ENCODE results near the gene QSOX2.

QSOX2 gene, protein sequence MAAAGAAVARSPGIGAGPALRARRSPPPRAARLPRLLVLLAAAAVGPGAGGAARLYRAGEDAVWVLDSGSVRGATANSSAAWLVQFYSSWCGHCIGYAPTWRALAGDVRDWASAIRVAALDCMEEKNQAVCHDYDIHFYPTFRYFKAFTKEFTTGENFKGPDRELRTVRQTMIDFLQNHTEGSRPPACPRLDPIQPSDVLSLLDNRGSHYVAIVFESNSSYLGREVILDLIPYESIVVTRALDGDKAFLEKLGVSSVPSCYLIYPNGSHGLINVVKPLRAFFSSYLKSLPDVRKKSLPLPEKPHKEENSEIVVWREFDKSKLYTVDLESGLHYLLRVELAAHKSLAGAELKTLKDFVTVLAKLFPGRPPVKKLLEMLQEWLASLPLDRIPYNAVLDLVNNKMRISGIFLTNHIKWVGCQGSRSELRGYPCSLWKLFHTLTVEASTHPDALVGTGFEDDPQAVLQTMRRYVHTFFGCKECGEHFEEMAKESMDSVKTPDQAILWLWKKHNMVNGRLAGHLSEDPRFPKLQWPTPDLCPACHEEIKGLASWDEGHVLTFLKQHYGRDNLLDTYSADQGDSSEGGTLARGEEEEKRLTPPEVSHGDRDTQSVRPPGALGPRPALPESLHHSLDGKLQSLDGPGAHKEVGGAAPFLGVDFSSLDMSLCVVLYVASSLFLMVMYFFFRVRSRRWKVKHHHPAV

DNA sequence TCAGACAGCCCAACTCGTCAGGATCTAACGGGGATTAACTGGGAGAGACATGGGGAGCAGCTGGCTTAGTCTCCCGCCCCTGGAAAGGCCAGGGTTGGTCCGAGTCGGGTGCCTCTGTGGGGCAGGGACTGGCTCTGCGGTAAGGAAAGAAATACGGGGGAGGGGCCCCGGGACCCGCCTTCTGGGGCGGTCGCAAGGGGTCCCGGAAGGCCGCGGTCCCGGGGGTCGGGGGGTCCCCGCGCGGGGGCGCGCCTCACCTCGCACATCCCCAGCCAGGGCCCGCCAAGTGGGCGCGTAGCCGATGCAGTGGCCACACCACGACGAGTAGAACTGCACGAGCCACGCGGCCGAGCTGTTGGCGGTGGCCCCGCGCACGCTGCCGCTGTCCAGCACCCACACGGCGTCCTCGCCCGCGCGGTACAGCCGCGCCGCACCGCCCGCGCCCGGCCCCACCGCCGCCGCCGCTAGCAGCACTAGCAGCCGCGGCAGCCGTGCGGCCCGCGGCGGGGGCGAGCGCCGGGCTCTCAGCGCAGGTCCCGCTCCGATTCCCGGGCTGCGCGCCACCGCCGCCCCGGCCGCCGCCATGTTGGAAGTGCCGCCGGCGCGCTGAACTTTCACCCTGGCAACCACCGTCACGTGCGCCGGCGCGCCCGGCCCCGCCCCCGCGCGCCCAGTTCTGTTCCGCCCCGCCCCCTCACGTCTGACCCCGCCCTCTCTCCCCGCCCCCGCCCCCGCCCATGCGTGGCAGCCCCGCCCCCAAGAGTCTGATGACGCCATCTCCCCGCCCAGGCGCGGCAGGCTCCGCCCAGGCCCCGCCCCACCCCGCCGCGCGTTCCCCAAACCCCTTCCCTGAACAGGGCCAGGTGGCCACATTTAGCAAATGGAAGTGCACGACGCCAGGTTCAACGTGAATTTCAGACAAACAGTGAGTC is at the start of gene QSOX2:
TSS of gene QSOX2 (minus strand) at position 594 of the 932 bp plus-strand sequence. CDS start at position 585, 9 bp downstream.
- peak; percentile 81 for DNase-seq

GRCh38 chr9:136295055-136295454 is 49.4 kb upstream of the QSOX2 start:
- no peak for DNase-seq

- no peak for DNase-seq
These were observed 48.8 kb upstream of the QSOX2 start for GRCh38 chr9:136294437-136294836.

- DNase-seq = no peak
These were observed 48.0 kb upstream of the QSOX2 start for GRCh38 chr9:136293476-136294077.

DNA sequence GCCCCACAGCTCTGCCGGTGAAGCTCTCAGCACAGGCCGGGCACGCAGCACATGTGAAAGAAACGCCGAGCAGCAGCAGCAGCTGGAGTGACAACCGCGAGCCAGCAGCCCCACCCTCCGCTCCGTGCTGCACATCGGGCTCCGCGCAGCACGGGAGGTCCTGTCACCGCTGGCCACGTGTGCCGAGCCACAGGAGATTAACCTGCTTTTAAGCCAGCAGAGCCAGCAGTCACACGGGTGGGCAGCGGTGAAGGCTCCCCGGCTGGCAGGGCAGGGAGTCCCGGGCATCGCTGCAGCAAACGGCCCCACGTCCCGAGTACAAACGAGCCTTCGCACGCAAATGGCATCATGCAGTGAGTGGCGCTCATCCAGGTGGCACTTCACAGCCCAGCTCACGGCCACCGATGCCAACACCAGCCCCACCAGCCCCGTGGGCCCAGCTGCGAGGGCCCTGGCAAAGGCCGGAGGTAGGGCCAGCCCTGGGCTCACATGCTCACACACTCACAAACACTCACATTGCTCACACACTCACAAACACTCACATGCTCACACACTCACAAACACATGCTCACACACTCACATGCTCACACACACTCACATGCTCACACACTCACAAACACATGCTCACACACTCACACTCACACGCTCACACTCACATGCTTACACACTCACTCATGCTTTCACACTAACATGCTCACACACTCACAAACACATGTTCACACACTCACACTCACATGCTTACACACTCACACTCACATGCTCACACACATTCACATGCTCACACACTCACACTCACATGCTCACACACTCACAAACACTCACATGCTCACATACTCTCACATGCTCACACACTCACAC is 47.2 kb upstream of the QSOX2 start:
- no peak for DNase-seq

- no peak for DNase-seq
These were observed 46.5 kb upstream of the QSOX2 start for GRCh38 chr9:136292026-136292538.

- DNase-seq = no peak
These were observed 45.9 kb upstream of the QSOX2 start for GRCh38 chr9:136291306-136292025.

GRCh38 chr9:136290508-136291000 is 44.9 kb upstream of the QSOX2 start:
- no peak for DNase-seq

DNA sequence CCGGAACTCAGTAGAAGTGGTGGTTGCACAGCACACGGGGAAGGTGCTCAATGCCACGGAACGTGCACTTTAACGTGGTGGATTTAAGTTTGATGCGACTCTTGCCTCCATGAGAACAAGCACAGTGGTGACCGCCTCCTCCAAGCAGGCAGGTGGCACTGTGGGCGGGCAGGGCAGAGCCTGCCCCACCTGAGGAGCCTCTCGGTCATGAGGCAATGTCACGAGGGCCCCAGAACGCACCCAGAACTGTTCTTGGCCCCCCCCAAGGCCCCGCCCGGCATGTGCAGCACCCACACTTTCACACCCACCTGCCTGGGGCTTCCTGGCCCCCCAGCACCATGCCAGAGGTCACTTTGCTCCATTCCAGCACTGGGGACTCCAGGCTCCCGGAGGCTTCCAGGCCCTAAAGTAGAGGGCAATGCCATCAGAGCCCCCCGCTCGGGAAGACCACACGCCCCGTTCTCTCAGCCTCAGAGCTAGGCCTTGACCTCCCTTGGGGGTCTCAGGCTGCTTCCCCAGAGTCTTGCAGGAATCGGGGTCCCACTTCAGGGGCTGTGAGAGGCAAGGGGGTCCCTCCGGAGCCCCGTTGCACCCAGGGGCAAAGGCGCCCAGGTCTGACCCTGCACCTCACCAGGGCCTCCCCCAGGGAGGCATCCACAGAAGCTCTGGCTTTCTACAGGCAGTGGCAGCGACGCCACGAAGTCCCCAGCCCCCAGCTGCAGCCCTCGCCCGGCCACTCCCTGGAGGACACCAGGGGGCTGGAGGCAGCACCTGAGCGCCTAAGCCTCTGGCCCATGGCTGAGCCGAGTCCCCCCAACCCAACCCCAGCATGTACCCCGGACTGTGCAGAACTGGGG is 44.3 kb upstream of the QSOX2 start:
- DNase-seq = no peak

- no peak for DNase-seq
These were observed 42.5 kb upstream of the QSOX2 start for GRCh38 chr9:136287960-136288753.

DNA sequence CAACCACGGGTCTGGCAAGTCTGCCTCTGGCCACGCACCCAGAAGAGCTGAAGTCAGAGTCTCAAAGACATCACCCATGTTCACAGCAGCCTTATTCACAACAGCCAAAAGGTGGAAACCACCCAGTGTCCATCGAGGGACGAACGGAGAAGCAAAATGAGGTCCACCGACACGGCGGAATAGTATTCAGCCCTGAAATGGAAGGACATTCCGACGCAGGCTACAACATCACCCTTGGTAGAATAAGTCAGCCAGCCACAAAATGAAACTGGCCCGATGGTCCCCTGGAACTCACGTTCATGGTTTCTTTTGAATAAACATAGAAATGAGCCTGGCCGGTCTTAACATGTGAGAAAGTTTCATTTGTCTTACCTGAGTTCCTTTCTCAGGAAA is 41.4 kb upstream of the QSOX2 start:
- no peak for DNase-seq

DNA sequence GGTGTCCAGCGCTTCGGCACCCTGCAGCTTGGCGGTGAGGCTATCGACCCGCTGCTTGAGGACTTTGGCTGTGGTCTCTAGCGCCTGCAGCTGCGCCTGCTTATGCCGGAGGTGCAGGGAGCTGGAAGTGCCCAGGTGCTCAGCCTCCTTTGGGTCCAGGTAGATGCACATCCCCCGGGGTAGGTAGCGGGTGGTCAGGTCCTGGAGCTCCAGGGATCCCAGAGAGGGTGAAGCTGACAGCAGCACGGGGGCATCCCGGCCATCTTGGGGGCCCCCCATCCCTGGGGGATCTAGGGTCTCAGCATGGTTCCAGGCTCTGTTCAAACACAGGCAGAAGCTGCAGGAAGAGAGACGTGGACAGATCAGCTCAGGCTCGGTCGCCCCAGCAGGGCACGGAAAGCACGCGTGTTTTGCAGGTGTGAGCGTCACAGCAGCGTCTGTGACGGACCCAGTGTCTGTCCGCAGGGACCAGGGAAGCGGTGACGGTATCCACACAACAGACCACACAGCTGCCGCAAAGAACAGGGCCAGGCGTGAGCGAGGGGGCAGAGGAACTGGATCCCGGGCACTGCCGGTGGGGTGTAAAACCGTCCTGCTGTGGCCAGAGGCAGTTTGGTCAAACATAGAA is 40.9 kb upstream of the QSOX2 start:
- DNase-seq = no peak

DNA sequence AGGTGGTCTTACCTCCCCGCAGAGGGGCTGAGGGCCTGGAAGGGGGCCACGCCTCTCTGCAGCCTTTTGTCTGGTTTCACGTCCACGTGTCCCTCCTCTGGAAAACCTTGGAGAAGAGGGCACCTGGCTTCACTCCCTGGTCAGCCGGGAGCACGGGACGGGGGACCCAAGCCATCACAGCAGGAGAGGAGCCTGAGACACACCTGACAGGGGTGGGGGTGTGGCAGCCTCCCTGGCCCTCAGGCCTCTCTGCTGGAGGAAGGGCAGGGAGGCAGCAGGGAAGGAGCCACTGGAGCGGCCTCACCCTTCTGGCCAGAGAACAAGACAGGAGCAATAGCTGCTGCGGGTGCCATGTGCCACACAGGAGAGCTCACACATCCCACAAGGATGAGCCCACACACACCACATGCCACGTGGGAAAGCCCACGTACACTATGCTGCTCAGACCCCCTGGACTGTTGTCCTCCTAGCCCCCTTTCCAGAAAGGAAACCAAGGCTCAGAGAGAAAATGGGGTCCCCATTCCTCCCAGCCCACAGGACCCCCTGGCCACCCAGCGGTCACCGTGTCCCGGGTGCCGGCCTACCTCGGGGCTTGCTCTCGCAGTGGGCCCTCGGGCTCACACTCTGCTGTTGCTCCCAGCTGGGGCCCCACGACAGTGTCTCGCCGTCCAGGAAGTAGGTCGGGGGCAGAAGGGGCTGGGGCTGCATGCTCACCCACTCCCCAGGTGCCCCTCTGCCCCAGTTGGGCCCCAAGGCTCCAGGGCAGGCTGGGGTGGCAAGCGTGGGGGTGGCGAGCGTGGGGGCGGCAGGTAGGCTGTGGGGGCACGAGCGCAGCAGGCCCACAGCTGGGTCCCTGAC is 40.1 kb upstream of the QSOX2 start:
- no peak for DNase-seq

DNA sequence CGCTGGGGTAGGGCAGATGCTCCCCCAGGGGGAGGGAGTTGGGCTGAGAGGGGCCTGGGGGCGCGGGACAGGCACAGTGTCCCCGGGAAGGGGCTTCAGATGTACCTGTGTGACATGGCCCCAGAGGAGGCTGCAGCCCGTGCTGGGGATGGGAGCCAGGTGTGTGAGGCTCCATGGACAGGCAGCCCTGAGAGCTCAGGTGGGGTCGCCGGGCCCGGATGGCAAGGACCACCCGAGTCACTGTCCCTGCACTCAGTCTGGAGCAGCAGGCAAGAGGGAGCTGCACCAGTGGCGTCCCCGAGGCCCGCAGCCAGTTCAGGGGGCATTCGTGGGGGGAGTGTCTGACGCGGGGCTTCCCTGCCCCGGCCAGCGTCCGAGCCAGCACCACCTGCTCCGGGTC is 39.3 kb upstream of the QSOX2 start:
- no peak for DNase-seq

- DNase-seq = no peak
These were observed 38.7 kb upstream of the QSOX2 start for GRCh38 chr9:136284311-136284710.

DNA sequence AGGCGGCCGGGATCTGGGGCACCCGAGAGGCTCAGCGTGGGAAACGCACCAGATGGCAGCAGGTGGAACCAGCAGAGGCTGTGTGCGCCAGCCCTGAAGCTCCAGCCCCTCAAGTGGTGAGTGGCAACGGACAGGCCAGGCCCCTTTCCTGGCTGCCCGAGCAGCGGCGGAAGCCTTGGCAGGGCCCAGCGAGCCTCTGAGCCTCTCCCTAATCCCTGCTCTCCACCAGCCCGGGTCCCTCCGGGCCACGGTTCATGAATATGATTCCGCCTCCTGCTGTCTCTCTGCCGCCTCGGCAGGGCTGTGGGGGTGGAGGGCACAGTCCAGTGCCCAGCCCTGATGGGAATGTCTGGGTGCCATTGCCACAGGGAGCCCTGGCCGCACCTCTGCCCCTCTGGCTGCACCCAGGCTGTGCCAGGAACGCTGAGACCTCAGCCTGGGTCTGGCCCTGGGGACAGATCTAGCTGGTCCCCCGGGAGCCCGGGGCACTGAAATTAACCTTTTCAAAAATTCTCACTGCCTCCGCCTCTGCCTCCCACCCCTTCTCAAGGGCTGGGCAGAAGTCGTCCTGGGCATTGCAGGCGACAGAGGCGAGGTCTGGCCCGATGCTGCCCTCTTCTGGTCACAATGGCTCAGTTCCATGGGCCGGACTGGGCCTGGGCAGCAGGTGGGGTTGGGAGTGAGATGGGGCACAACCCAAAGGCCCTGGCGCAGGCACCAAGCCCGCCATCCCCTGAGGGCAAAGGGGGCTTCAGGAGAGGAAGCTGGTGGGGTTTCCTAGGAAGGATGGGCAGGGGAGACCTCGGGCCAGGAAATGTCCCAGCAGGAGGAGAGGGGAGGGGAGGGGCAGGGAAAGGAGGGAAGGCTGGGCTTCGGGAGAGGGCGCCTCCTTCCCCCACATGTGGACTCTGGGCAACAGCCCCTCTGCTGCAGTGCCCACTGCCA is 38.0 kb upstream of the QSOX2 start:
- DNase-seq = peak; percentile 55
